ENCODE results near the gene DGKD. TPM values are rescaled to one million over a fixed set of nuclear protein-coding genes. Genes with fewer than 3 reads are reported as not detected.

The DGKD gene
- 20.7 TPM for polyA plus RNA-seq
- long read RNA-seq, donor 1 = 0 reads
- long read RNA-seq, donor 2 = 0 reads
- long read RNA-seq, donor 3 = 0 reads
- long read RNA-seq, donor 4 = 0 reads
- long read RNA-seq, donor 5, partial matches to known transcripts = 0 of 1 reads
- long read RNA-seq, donor 5, other reads (novel, unspliced or antisense) = 0 of 1 reads
- long read RNA-seq, donor 6 = 0 reads
- long read RNA-seq, donor 7 = 0 reads
- long read RNA-seq, donor 8 = 0 reads
- long read RNA-seq, donor 9, partial matches to known transcripts = 0 of 1 reads
- long read RNA-seq, donor 9, other reads (novel, unspliced or antisense) = 0 of 1 reads
- long read RNA-seq, donor 10, full-length matches to known transcripts = 1 of 1 reads
- long read RNA-seq, donor 10, partial matches to known transcripts = 0 of 1 reads
- long read RNA-seq, donor 10, other reads (novel, unspliced or antisense) = 0 of 1 reads
- long read RNA-seq, donor 11, partial matches to known transcripts = 0 of 1 reads
- long read RNA-seq, donor 11, other reads (novel, unspliced or antisense) = 0 of 1 reads

- no peaks in the 10 kb centered on the region for H3K27me3 ChIP-seq (ENCODE audit: control insufficient read depth, insufficient read depth, low read length)
- H3K4me1 ChIP-seq (ENCODE audit: control insufficient read depth, insufficient read depth, low read length) = peaks cover 36% of the 10 kb centered on the region
- WGBS (ENCODE audit: insufficient coverage, low lambda C conversion rate) = no CpG with 5 or more reads among the region's 56 CpGs
- H3K9me3 ChIP-seq (ENCODE audit: control insufficient read depth, low read depth, low read length) = no peaks in the 10 kb centered on the region
- peak in 1 of 2 donors; percentile 77 for DNase-seq
- peak within 1 kb of the TSS; percentile 41 for H3K27ac ChIP-seq (ENCODE audit: low read length)
- H3K4me3 ChIP-seq (ENCODE audit: low read length) = peak within 1 kb of the TSS; percentile 67
- H3K36me3 ChIP-seq (ENCODE audit: control insufficient read depth, insufficient read depth, low read length) = no peaks in the 10 kb centered on the region
These were observed at the start of gene DGKD for GRCh38 chr2:233353769-233354499. TSS of gene DGKD (plus strand) at chr2:233354494. CDS start at chr2:233354519, 25 bp downstream.

GRCh38 chr2:233307565-233307964, 46.7 kb upstream of the DGKD start, which contains the start of gene SAG:
TSS of gene SAG (plus strand) at chr2:233307816. CDS start at chr2:233309190, 1,374 bp downstream.
- no peak within 1 kb of the TSS for H3K27ac ChIP-seq (ENCODE audit: low read length)
- no peaks in the 10 kb centered on the region for H3K9me3 ChIP-seq (ENCODE audit: control insufficient read depth, low read depth, low read length)
- no peaks in the 10 kb centered on the region for H3K27me3 ChIP-seq (ENCODE audit: control insufficient read depth, insufficient read depth, low read length)
- no peak within 1 kb of the TSS for H3K4me3 ChIP-seq (ENCODE audit: low read length)
- whole genome bisulfite sequencing (ENCODE audit: insufficient coverage, low lambda C conversion rate) = no CpG with 5 or more reads among the region's 7 CpGs
- no peak for DNase-seq
- H3K36me3 ChIP-seq (ENCODE audit: control insufficient read depth, insufficient read depth, low read length) = no peaks in the 10 kb centered on the region
- no peaks in the 10 kb centered on the region for H3K4me1 ChIP-seq (ENCODE audit: control insufficient read depth, insufficient read depth, low read length)

- Histone ChIP-seq H3K27me3 (ENCODE audit: control insufficient read depth, insufficient read depth, low read length) (no peaks in the 10 kb centered on the region), H3K4me3 (ENCODE audit: low read length) (no peak overlapping the region), H3K27ac (ENCODE audit: low read length) (no peak overlapping the region), H3K36me3 (ENCODE audit: control insufficient read depth, insufficient read depth, low read length) (no peaks in the 10 kb centered on the region), H3K9me3 (ENCODE audit: control insufficient read depth, low read depth, low read length) (no peaks in the 10 kb centered on the region), H3K4me1 (ENCODE audit: control insufficient read depth, insufficient read depth, low read length) (no peaks in the 10 kb centered on the region)
- no peak for DNase-seq
- no CpG with 5 or more reads among the region's 11 CpGs for WGBS (ENCODE audit: insufficient coverage, low lambda C conversion rate)
These were observed 42.9 kb upstream of the DGKD start for GRCh38 chr2:233311241-233311926.

GRCh38 chr2:233312874-233313273, 41.4 kb upstream of the DGKD start:
- Histone ChIP-seq H3K27me3 (ENCODE audit: control insufficient read depth, insufficient read depth, low read length) (no peaks in the 10 kb centered on the region), H3K9me3 (ENCODE audit: control insufficient read depth, low read depth, low read length) (no peaks in the 10 kb centered on the region), H3K27ac (ENCODE audit: low read length) (no peak overlapping the region), H3K4me1 (ENCODE audit: control insufficient read depth, insufficient read depth, low read length) (no peaks in the 10 kb centered on the region), H3K4me3 (ENCODE audit: low read length) (no peak overlapping the region), H3K36me3 (ENCODE audit: control insufficient read depth, insufficient read depth, low read length) (no peaks in the 10 kb centered on the region)
- no peak for DNase-seq
- WGBS (ENCODE audit: insufficient coverage, low lambda C conversion rate) = no CpG with 5 or more reads among the region's 8 CpGs

- H3K36me3 ChIP-seq (ENCODE audit: control insufficient read depth, insufficient read depth, low read length) = no peaks in the 10 kb centered on the region
- no peak overlapping the region for H3K4me3 ChIP-seq (ENCODE audit: low read length)
- WGBS (ENCODE audit: insufficient coverage, low lambda C conversion rate) = 40% methylated on average over 1 of the region's 20 CpGs
- no peaks in the 10 kb centered on the region for H3K9me3 ChIP-seq (ENCODE audit: control insufficient read depth, low read depth, low read length)
- no peaks in the 10 kb centered on the region for H3K27me3 ChIP-seq (ENCODE audit: control insufficient read depth, insufficient read depth, low read length)
- no peak for DNase-seq
- no peak overlapping the region for H3K27ac ChIP-seq (ENCODE audit: low read length)
- H3K4me1 ChIP-seq (ENCODE audit: control insufficient read depth, insufficient read depth, low read length) = no peaks in the 10 kb centered on the region
These were observed 39.9 kb upstream of the DGKD start for GRCh38 chr2:233314180-233314925.

GRCh38 chr2:233317196-233317943, 36.9 kb upstream of the DGKD start:
- WGBS (ENCODE audit: insufficient coverage, low lambda C conversion rate) = 100% methylated on average over 1 of the region's 7 CpGs
- Histone ChIP-seq H3K27ac (ENCODE audit: low read length) (no peak overlapping the region), H3K9me3 (ENCODE audit: control insufficient read depth, low read depth, low read length) (no peaks in the 10 kb centered on the region), H3K36me3 (ENCODE audit: control insufficient read depth, insufficient read depth, low read length) (no peaks in the 10 kb centered on the region), H3K4me3 (ENCODE audit: low read length) (no peak overlapping the region), H3K27me3 (ENCODE audit: control insufficient read depth, insufficient read depth, low read length) (no peaks in the 10 kb centered on the region), H3K4me1 (ENCODE audit: control insufficient read depth, insufficient read depth, low read length) (no peaks in the 10 kb centered on the region)
- DNase-seq = no peak

GRCh38 chr2:233319256-233319655, 35.0 kb upstream of the DGKD start:
- DNase-seq = no peak
- Histone ChIP-seq H3K27me3 (ENCODE audit: control insufficient read depth, insufficient read depth, low read length) (no peaks in the 10 kb centered on the region), H3K36me3 (ENCODE audit: control insufficient read depth, insufficient read depth, low read length) (no peaks in the 10 kb centered on the region), H3K27ac (ENCODE audit: low read length) (no peak overlapping the region), H3K4me1 (ENCODE audit: control insufficient read depth, insufficient read depth, low read length) (no peaks in the 10 kb centered on the region), H3K9me3 (ENCODE audit: control insufficient read depth, low read depth, low read length) (no peaks in the 10 kb centered on the region), H3K4me3 (ENCODE audit: low read length) (no peak overlapping the region)
- no CpG with 5 or more reads among the region's 5 CpGs for WGBS (ENCODE audit: insufficient coverage, low lambda C conversion rate)

GRCh38 chr2:233320470-233320869, 33.8 kb upstream of the DGKD start:
- Histone ChIP-seq H3K9me3 (ENCODE audit: control insufficient read depth, low read depth, low read length) (no peaks in the 10 kb centered on the region), H3K36me3 (ENCODE audit: control insufficient read depth, insufficient read depth, low read length) (no peaks in the 10 kb centered on the region), H3K27ac (ENCODE audit: low read length) (no peak overlapping the region), H3K27me3 (ENCODE audit: control insufficient read depth, insufficient read depth, low read length) (no peaks in the 10 kb centered on the region), H3K4me1 (ENCODE audit: control insufficient read depth, insufficient read depth, low read length) (no peaks in the 10 kb centered on the region), H3K4me3 (ENCODE audit: low read length) (no peak overlapping the region)
- no peak for DNase-seq
- no CpG with 5 or more reads among the region's 17 CpGs for WGBS (ENCODE audit: insufficient coverage, low lambda C conversion rate)

GRCh38 chr2:233321166-233321565, 33.1 kb upstream of the DGKD start:
- Histone ChIP-seq H3K9me3 (ENCODE audit: control insufficient read depth, low read depth, low read length) (no peaks in the 10 kb centered on the region), H3K27me3 (ENCODE audit: control insufficient read depth, insufficient read depth, low read length) (no peaks in the 10 kb centered on the region), H3K27ac (ENCODE audit: low read length) (no peak overlapping the region), H3K4me1 (ENCODE audit: control insufficient read depth, insufficient read depth, low read length) (no peaks in the 10 kb centered on the region), H3K36me3 (ENCODE audit: control insufficient read depth, insufficient read depth, low read length) (no peaks in the 10 kb centered on the region), H3K4me3 (ENCODE audit: low read length) (no peak overlapping the region)
- no CpG with 5 or more reads among the region's 6 CpGs for WGBS (ENCODE audit: insufficient coverage, low lambda C conversion rate)
- DNase-seq = no peak

All from large intestine (tissue), 12 donors.